Endothelial cell of umbilical vein (primary cell): ENCODE data around the gene TACC3. TPM values are rescaled to one million over a fixed set of nuclear protein-coding genes. Genes with fewer than 3 reads are reported as not detected.

Experiments used
- BruUV-seq: library from RNA; stranded (reverse); fragments of 400-500 nt; replicated peaks from 2 replicates; lab custom pipeline; 2021; lab: Mats Ljungman, UMichigan
- CTCF ChIA-PET: fragments of 300-600, 350-600 bp; sonication (Branson Sonifier 250); formaldehyde crosslinking; loops from one replicate; lab custom pipeline; 2021; ENCODE audit warnings: antibody characterized with exemption, inconsistent platforms; lab: Charles Lee
- POLR2A ChIA-PET: fragments of 300-600, 350-600 bp; sonication (Branson Sonifier 250); formaldehyde crosslinking; loops from one replicate; lab custom pipeline; 2021; ENCODE audit warnings: antibody characterized with exemption, inconsistent platforms; lab: Charles Lee
- DNase-seq: peaks from one replicate; pipeline ENCODE4 v3.0.0-alpha.2; 2011; ENCODE audit warnings: low read depth, low spot score
- FAIRE-seq: peaks from 2 replicates; lab custom pipeline; 2011; peaks lifted over from hg19 to GRCh38; lab: Jason Lieb, UNC
- H2AFZ ChIP-seq: 2 replicates; pipeline ENCODE4 v1.6.0; 2012; ENCODE audit warnings: low read depth, low read length, control low read depth, inconsistent platforms
- H3K27ac ChIP-seq: 2 replicates; pipeline ENCODE4 v1.5.1; 2011; ENCODE audit warnings: low read depth, mild to moderate bottlenecking, control low read depth, low read length, moderate library complexity; ENCODE audit not compliant: insufficient read depth
- H3K27me3 ChIP-seq, 2 experiments: 2 replicates each; pipeline versions ENCODE4 v1.6.0 to v1.6.1; 2011; ENCODE audit warnings: low read length in 2 of 2, mixed read lengths in 1 of 2; ENCODE audit not compliant: control insufficient read depth in 2 of 2, insufficient read depth in 2 of 2
- H3K36me3 ChIP-seq, 2 experiments: 2 replicates in 1 of 2; 3 replicates in 1 of 2; pipeline ENCODE4 v1.5.1; 2011; ENCODE audit warnings: low read length in 2 of 2, mild to moderate bottlenecking in 1 of 2, moderate library complexity in 1 of 2; ENCODE audit not compliant: control insufficient read depth in 2 of 2, insufficient read depth in 2 of 2; ENCODE audit errors: extremely low read depth in 1 of 2
- H3K4me1 ChIP-seq: 3 replicates; pipeline ENCODE4 v1.5.1; 2011; ENCODE audit warnings: mild to moderate bottlenecking, low read length; ENCODE audit not compliant: control insufficient read depth, insufficient read depth; ENCODE audit errors: extremely low read depth
- H3K4me2 ChIP-seq: 2 replicates; pipeline ENCODE4 v1.6.1; 2011; ENCODE audit warnings: low read length, control low read depth, mixed read lengths; ENCODE audit not compliant: insufficient read depth
- H3K4me3 ChIP-seq, 3 experiments: fragments of 200-600 bp in 1 of 3; sonication (generic), shearing (Covaris generic) in 1 of 3; replicated peaks in 1 of 3; 2 replicates each; pipeline ENCODE4 v1.5.1; 2011 to 2016; ENCODE audit warnings: control low read depth in 3 of 3, low read length in 3 of 3, mild to moderate bottlenecking in 2 of 3, inconsistent platforms in 1 of 3, low read depth in 1 of 3, moderate library complexity in 1 of 3; ENCODE audit not compliant: insufficient read depth in 1 of 3
- H3K79me2 ChIP-seq: 2 replicates; pipeline ENCODE4 v1.6.0; 2012; ENCODE audit warnings: low read length, inconsistent platforms; ENCODE audit not compliant: control insufficient read depth, insufficient read depth
- H3K9ac ChIP-seq: replicated peaks from 2 replicates; pipeline ENCODE3; 2011; ENCODE audit warnings: low read length, control low read depth; ENCODE audit not compliant: insufficient read depth; ENCODE audit errors: extremely low read depth
- H3K9me1 ChIP-seq: replicated peaks from 3 replicates; pipeline ENCODE4 v1.6.0; 2011; ENCODE audit warnings: mild to moderate bottlenecking, low read length; ENCODE audit not compliant: control insufficient read depth, insufficient read depth; ENCODE audit errors: extremely low read depth
- H3K9me3 ChIP-seq: replicated peaks from 2 replicates; pipeline ENCODE4 v1.5.1; 2012; ENCODE audit warnings: low read length, inconsistent platforms; ENCODE audit not compliant: control insufficient read depth, insufficient read depth
- H4K20me1 ChIP-seq: replicated peaks from 2 replicates; pipeline ENCODE3; 2011; ENCODE audit warnings: mild to moderate bottlenecking, low read length; ENCODE audit not compliant: control insufficient read depth, insufficient read depth; ENCODE audit errors: extremely low read depth
- EZH2 ChIP-seq: IDR thresholded peaks from 2 replicates; pipeline ENCODE4 v1.6.1; 2012; ENCODE audit warnings: borderline replicate concordance, low read depth, mild to moderate bottlenecking, moderate library complexity, low read length, inconsistent platforms; ENCODE audit not compliant: severe bottlenecking
- FOS ChIP-seq: IDR thresholded peaks from 2 replicates; pipeline ENCODE4 v1.6.1; 2011; ENCODE audit warnings: mild to moderate bottlenecking, low read length, moderate library complexity, borderline replicate concordance; ENCODE audit not compliant: insufficient read depth
- GATA2 ChIP-seq: IDR thresholded peaks from 2 replicates; pipeline ENCODE4 v1.7.0; 2011; ENCODE audit warnings: low read depth, mild to moderate bottlenecking, moderate library complexity, mixed read lengths, low read length; ENCODE audit not compliant: insufficient read length, insufficient read depth
- JUN ChIP-seq: IDR thresholded peaks from 2 replicates; pipeline ENCODE4 v1.6.1; 2011; ENCODE audit warnings: borderline replicate concordance, low read depth; ENCODE audit not compliant: insufficient read length, insufficient read depth
- MYC ChIP-seq: IDR thresholded peaks from one replicate; pipeline ENCODE4 v1.6.1; 2011; ENCODE audit warnings: mild to moderate bottlenecking, low read depth, low read length
- POLR2A ChIP-seq: IDR thresholded peaks from 2 replicates; pipeline ENCODE4 v1.6.1; 2012; ENCODE audit warnings: low read depth, mild to moderate bottlenecking, control low read depth, low read length
- POLR2AphosphoS5 ChIP-seq: IDR thresholded peaks from 2 replicates; pipeline ENCODE4 v1.6.1; 2012; ENCODE audit warnings: low read depth, mild to moderate bottlenecking, control low read depth, low read length, moderate library complexity; ENCODE audit not compliant: insufficient read depth
- dilution Hi-C: fragments of 300-500 bp; cut with MboI; formaldehyde crosslinking; loops from one replicate; pipeline ENCODE4 v1.15.0; 2019; ENCODE audit warnings: low sequenced_read_pairs; ENCODE audit not compliant: extremely low pct_ligation_motif_present
- intact Hi-C: fragments of 100-400 bp; cut with micrococcal nuclease; formaldehyde crosslinking; loops from one replicate; pipeline ENCODE4 v1.10.0; 2022
- polyA plus RNA-seq, 4 experiments: library from polyadenylated mRNA; depleted of rRNA in 3 of 4; stranded (reverse) in 3 of 4; unstranded in 1 of 4; fragments of >200 nt; gene quantifications; 2 replicates each; pipeline versions ENCODE4 v1.2.1 to v1.2.3, GENCODE V29; 2011 to 2012; ENCODE audit warnings: missing spikeins in 1 of 4
- total RNA-seq: library from RNA; stranded (reverse); gene quantifications from 2 replicates; pipeline ENCODE4 v1.2.3, GENCODE V29; 2021
- TF ChIP-seq, protein P1 (sequence below), 2 donors: IDR thresholded peaks; 1 replicate in 1 of 2; 2 replicates in 1 of 2; pipeline ENCODE4 v1.5.1; 2011; ENCODE audit warnings: low read length in 2 of 2, mild to moderate bottlenecking in 2 of 2, moderate library complexity in 2 of 2, control low read depth in 1 of 2, inconsistent platforms in 1 of 2, low read depth in 1 of 2; ENCODE audit not compliant: insufficient read depth in 1 of 2; ENCODE audit errors: extremely low read depth in 1 of 2
- TF ChIP-seq, protein P2 (sequence below): IDR thresholded peaks from 2 replicates; pipeline ENCODE4 v1.6.1; 2011; ENCODE audit not compliant: insufficient read depth, insufficient read length

The TACC3 gene
- total and polyA plus RNA-seq, 2 donors (not counting 3 experiments of a cell fraction or from before 2014, with no cell fraction given) = 54.5 to 135 TPM

DNA sequence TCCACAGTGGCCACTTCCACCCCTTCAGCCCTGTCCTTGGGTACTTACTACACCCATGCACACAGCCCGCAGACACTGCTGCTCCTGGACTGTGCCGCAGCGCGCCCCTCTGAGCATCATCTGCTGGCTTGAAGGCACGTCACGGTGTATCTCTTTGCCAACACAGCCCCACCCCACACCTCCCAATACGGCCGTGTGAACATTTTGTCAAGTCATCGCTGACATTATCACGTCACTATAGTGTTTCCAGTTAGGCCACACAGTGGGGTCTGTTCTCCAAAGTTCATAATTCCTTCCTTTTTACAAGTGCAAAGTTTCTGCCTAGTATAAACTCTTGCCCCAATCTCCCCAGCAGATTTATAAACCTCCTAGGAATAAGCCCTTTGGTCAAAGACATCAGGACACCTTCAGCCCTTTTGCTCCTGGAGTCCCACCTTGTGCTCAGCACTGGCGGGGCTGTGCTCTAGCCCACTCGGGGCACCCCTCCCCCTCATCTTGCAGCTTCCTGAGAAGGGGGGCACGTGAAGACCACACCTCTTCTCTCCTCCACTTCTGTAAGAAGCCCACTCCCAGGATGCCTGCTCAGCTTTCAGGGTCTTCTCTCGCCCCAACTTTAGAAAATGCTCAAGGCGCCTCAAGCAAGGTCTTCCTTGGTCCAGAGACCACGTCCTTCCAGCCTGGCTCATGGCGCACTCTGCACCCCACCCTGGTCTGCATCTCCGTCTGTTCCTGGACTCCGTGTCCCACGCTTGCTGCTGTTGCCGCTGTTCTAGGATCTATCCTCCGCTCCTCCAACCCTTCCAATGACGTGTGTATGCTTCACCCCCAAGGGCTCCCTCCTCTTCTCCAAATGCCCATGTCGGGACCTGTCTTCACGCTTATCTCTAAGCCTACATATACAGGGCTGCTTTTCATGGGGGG, 44.5 kb upstream of the TACC3 start:
- Histone ChIP-seq H3K27me3 (no peaks in the 10 kb centered on the region), H4K20me1 (no peaks in the 10 kb centered on the region), H3K9me1 (no peaks in the 10 kb centered on the region), H3K9ac (no peak overlapping the region), H3K27ac (no peak overlapping the region), H3K4me2 (no peak overlapping the region), H3K36me3 (no peaks in the 10 kb centered on the region), H3K79me2 (no peaks in the 10 kb centered on the region), H3K4me1 (no peaks in the 10 kb centered on the region), H2AFZ (no peak overlapping the region), H3K9me3 (no peaks in the 10 kb centered on the region), H3K4me3 (no peak overlapping the region)
- no TSS peak for BruUV-seq
- ChIA-PET POLR2A (no interaction called here), CTCF (interaction anchor here (0.9 to 1.0 kb wide), 2 partner anchors 17 to 20 kb away, joined by 3 read pairs; no protein-coding TSS in a partner anchor)
- no peak for FAIRE-seq
- DNase-seq = no peak
- dilution Hi-C loops = no loop called here
- intact Hi-C loops = no loop called here
- TF ChIP-seq POLR2A (no peak), MYC (no peak), EZH2 (no peak), FOS (no peak), GATA2 (no peak), JUN (no peak), POLR2AphosphoS5 (no peak)
- TF ChIP-seq, protein P1, sequence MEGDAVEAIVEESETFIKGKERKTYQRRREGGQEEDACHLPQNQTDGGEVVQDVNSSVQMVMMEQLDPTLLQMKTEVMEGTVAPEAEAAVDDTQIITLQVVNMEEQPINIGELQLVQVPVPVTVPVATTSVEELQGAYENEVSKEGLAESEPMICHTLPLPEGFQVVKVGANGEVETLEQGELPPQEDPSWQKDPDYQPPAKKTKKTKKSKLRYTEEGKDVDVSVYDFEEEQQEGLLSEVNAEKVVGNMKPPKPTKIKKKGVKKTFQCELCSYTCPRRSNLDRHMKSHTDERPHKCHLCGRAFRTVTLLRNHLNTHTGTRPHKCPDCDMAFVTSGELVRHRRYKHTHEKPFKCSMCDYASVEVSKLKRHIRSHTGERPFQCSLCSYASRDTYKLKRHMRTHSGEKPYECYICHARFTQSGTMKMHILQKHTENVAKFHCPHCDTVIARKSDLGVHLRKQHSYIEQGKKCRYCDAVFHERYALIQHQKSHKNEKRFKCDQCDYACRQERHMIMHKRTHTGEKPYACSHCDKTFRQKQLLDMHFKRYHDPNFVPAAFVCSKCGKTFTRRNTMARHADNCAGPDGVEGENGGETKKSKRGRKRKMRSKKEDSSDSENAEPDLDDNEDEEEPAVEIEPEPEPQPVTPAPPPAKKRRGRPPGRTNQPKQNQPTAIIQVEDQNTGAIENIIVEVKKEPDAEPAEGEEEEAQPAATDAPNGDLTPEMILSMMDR (IDR thresholded peaks at IDR 0.05; ENCODE audit: extremely low read depth in 1 of 2, insufficient read depth in 1 of 2, low read depth in 1 of 2, low read length in 2 of 2) = no peak
- TF ChIP-seq, protein P2, sequence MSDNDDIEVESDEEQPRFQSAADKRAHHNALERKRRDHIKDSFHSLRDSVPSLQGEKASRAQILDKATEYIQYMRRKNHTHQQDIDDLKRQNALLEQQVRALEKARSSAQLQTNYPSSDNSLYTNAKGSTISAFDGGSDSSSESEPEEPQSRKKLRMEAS = no peak
